ENCODE results near the gene DNLZ.
A peak's percentile ranks its signal among the peaks of the same experiment; 100 is the strongest.
"Not testable (repeated sequence)": the region's sequence is repeated elsewhere in the genome, so short reads cannot be mapped to it uniquely, and the experiment has no call there.

DNLZ gene

DNA sequence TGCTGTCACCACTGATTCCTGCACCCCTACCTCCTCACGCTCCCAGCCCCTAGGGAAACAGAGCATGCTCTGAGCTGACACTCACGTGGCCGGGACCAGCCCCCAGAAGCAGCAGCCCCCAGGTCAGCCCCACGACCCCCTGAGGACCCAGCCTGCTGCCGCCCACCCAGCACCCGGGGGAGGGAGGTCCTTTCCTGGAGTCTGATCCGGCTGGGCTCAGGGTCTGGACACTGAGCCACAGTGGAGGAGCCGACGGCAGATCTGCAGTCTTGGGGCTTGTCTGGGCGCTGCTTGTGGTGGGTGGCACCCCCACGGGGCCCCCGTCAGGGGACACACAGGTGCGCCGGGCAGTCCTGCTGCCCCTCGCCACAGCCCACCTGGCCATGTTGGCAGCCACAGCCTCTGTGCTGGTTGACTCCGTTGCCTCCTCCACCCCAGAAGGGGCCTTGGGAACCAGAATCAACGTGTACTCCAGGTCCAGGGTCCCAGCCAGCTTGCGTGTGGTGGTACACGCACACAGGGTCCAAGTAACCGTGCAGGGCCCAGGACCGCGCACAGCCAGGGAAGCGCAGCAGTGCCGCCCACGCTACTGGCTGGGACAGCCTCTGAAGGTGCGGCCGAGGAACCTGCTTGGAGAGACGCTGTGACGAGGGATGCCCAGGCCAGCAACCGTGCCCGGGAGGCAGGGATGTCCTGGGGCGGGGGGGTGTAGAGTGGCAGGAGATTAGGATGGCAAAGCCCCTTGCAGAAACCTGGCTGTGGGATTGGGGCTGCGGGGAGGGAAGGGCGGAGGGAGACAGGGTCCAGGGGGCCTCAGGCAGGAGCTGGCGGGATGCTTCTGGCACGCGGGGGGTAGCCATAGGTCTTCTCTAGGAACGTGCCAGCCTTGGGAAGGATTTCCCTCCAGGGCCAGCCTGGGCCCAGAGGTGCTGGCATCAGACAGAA is 3.5 kb downstream of the DNLZ start:
- no peak for DNase-seq (ENCODE audit: low spot score)

DNA sequence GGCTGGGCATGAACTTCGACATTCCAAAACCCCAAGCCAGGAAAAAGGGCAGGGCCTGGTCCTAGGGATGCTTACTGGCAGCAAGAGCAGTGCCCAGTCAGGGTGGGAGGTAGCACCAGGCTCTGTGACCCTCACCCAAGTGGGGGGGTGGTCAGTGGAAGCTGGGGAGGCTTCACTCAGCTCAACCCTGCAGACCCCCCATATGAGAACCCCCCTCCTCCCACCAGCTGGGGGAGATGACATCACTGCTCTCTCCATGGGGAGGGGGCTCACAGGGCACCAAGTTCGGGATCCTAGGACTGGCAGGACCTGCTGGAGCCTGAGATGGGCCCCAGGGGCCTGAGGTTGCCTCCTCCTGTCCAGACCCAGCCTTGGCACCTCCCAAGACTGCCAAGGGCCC is 4.7 kb downstream of the DNLZ start:
- no peak for DNase-seq (ENCODE audit: low spot score)

DNA sequence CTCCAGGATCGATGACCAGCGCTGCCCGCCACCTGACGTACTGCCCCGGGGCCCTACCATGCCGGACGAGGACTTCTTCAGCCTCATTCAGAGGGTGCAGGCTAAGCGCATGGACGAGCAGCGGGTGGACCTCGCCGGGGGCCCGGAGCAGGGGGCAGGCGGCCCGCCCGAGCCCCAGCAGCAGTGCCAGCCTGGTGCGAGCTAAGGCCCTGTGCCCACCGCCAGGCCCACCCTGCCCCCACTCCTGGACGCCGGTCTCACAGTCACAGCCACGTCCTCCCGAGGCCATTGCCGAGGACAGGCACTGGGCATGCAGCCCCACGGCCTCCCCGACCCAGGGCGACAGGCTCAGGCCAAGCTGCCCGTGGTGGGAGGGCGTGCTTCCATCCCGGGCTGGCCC is 5.5 kb downstream of the DNLZ start:
- no peak for DNase-seq (ENCODE audit: low spot score)

DNA sequence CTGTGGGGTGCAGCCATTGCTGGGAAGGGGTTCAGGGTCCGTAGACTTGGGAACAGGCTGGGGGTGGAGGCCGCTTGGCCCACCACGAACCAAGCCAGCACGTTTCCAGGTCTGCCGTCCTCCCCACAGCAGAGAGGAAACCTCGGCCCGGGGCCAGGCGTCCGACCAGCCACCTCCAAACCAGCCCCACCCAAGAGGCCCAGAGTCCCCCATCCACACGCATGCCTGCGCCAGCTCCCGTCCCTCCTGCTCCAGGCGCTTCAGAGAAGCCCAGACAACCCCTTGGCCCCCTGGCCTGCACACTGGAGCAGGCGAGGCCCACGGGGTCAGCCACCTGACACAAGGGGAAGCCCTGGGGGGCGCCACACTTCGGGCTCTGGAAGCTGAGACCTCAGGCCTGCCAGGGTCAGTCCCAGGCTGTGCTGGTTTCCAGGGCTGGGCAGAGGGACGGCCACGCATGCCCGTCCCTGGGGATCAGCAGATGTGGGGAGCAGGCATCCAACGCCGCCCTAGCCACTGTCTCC is 6.3 kb downstream of the DNLZ start:
- no peak for DNase-seq (ENCODE audit: low spot score)

DNA sequence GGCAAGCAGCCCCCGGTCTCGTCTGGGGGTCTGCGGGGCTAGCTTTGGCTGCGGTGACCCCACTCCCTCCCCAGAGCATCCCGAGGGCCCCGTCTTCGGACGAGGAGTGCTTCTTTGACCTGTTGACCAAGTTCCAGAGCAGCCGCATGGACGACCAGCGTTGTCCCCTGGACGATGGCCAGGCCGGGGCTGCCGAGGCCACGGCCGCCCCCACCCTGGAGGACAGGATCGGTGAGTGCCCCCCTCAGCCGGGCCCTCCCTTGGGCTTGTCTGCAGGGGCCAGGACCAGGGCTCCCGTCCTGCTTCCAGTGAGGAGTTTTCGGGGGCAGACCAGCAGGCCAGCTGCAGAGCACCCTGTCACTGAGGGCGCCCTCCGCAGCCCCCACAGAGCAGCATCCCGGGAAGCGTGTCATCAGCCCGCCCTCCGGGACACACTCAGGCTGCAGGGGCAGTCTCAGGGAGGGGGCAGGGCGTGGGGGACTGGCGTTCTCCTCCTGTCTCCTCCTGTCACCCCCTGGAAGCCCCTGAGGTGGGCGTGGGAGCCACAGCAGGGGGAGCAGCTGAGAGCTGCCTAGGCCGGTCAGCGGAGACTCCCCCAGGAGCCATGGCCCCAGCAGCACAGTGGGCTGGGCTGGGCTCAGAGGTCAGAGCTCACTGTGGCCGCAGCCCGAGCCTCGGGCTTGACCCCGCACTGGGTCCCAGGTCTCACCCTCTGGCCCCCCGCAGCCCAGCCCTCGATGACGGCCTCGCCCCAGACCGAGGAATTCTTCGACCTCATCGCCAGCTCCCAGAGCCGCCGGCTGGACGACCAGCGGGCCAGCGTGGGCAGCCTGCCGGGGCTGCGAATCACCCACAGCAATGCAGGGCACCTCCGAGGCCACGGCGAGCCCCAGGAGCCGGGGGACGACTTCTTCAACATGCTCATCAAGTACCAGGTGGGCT is 7.7 kb downstream of the DNLZ start:
- DNase-seq (ENCODE audit: low spot score): no peak

DNA sequence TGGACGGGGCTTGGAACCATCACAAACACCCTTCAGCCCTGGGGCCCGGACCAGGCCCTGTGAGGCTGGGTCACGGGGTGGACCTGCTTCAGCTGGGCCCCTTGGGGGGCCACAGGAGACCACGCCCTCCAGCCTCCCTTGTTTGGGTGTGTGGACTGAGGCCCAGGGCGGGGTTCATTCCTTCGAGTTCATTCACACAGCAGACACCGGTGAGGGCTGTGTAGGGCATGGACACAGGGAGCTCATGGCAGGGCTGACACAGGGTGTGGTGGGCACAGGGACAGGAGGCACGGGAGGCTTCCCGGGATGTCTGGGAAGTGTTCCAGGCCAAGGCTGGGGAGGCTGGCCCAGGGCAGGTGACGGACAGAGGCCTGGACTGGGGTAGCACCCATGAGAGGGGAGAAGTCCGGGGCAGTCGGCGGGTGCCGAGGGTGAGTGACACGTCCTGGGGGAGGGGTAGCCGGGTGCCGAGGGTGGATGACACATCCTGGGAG is 8.9 kb downstream of the DNLZ start:
- DNase-seq (ENCODE audit: low spot score): no peak

DNA sequence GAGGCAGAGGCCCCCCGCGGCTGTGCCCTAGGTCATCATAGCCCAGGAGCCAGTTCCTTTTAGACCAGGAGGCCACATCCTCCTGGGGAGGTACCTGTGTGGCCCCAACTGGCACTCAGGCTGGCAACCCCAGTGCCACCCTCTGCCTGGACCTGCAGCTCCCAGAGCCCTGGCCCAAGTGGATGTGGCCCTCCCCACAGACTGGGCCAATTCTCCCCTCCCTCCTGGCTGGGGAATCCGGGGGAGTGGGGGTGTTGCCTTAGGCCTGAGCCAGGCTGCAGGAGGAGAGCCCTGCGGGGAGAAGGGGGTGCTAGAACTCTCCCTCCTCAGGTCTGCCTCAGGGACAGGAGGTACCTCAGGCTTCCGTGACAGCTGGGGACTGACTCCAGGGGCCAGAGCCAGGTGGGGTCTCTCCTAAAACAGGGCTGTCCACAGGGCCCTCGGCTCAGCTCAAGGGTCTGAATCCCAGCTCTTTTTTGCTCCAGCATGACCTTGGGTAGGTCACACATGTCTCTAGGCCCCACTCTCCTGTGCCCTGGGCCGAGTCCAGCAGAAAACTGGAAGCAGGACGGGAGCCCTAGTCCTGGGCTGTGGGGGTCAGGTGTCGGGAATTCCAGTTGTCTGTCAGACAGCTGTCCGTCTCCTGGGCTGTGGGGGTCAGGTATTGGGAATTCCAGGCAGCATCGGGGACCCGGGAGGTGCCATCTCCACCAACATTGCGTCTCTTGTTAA is 9.6 kb downstream of the DNLZ start:
- no peak for DNase-seq (ENCODE audit: low spot score)

DNA sequence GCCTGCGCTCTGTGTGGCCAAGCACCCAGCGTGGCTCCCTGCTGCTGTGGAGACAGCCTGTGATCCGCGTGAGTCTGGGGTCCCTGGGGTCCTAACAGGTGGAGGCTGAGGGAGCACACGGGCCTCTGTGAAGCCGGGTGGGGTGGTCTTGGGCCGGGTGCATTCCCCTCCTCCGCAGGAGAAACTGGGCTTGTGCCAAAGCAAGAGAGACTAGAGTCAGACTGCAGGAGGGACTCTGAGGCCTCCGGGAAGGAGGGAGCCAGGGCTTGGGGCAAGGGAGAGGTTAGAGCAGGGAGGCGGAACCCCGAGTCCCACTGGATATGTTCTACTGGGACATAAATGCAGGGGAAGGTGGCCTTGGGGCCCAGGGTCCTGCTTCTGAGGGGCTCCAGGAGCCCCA is 10.5 kb downstream of the DNLZ start:
- DNase-seq (ENCODE audit: low spot score): no peak

DNA sequence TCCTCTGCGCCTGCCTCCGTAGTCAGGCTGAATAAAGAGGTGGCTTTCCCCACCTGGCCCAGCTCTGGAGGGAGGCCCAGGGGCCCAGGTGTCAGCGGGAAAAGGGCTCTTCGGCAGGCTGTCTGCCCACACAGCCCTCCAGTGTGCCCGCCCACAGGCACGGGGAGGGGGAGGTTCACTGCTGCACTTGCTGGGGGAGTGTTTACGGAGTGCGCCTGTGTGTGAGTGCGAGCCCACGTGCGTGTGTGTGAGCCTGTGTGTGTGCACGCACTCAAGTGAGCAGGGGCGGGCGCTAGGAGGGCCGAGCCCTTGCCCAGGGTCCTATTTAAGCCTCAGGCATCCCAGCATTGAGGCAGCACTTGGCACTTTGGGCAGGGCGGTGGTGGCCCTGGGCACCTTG is 10.9 kb downstream of the DNLZ start:
- DNase-seq (ENCODE audit: low spot score): no peak

DNA sequence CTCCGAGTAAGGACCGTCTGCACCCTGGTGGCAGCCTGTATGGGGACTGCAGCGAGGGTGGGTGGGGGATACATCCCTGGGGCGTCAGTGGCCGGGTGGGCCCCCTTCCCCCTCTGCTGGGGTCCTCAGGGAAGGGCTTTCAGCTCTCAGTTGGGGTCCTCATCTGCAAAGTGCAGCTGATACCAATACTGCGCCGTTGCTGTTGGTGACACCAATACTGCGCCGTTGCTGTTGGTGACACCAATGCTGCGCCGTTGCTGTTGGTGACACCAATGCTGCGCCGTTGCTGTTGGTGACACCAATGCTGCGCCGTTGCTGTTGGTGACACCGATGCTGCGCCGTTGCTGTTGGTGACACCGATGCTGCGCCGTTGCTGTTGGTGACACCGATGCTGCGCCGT is 11.7 kb downstream of the DNLZ start:
- not testable (repeated sequence) for DNase-seq (ENCODE audit: low spot score)

DNA sequence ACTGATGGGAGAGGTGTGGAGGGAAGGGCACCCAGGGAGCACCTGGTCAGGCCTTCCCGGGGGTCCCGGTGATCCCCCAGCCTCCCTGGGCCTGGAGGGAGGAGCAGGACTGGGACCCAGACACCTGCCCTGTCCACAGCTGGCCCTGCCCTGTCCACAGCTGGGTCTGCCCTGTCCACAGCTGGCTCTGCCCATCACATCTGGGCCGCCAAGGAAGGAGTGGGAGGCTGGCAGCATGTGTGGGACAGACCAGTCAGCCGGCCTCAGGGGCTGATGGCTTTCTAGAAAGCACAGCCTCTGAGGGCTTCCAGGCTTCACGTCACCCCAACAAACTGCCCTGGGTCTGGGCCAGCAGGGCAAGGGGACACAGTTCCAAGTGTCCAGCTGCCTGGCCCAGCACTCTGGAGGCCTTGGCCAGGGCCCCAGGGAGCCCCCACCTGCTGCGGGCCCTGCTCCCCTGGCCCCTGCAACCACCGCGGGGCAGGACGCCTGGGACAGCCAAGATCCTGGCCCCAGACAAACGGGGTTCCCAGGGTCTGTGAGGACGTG is 12.2 kb downstream of the DNLZ start:
- DNase-seq (ENCODE audit: low spot score): no peak

DNA sequence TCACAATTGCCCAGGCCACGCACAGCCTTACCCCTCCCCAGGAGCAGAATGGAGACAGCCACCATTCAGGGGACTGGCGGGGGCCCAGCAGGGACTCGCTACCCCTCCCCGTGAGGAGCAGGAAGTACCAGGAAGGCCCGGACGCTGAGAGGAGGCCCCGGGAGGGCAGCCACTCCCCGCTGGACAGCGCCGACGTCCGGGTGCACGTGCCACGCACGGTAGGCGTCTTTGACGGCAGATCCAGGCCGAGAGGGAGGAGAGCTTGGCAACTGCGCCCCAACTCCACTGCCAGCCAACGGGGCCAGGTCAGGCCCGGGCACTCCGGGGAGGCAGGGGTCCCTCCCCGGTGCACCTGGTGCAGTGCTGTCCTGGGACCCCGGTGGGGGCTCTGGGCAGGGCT is 14.0 kb downstream of the DNLZ start:
- no peak for DNase-seq (ENCODE audit: low spot score)

DNA sequence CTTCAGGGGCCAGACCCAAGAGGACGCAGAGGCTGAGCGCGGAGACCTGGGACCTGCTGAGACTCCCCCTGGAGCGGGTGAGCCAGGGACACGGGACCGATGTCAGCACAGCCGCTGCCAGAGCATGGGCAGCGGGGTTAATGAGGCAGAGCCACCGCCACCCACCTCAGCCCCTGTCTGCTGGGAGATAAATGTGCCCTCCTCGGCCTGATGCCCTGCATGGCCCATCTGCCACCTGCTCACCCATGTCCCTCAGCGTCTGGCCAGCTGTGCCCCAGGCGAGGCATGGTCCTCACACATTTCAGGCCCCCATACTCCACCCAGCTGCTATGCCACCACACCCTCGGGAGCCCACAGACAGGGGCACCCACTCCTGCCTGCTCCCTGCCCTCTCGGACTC is 14.9 kb downstream of the DNLZ start:
- no peak for DNase-seq (ENCODE audit: low spot score)

DNA sequence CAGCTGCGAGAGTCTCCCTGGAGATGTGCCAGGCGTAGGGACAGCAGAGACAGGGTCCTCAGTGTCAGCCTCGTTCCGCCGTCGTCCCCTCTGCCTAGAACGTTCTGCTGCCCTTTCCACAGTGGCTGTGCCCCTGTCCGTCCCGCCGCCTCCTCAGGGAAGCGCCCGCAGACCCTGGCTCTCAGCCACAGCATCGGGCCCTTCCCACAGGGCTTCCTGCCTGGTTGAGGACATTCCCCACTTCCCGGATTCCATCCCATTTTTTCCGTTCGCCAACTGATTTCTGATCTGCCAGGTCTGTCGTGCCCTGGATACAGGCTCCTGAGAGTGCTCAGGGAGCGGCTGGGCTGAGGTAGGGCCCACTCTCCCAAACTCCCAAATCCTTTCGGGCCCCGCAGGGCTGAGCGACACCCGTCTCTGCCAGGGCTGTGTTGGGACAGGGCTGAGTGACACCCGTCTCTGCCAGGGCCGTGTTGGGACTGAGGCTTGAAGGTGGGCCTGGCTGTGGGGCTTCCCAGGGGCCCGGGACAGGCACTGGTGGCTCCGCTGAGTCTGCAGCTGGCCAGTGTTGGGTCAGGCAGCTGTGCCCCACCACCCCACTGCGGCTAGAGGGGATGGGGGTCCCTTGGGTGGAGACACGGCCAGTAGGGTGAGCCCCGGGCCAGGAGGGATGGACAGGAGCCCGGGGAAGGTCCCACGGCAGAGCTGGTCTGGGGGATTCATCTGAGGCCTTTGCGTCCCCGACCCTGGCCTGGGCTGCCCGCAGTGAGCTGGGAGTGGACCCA is 15.9 kb downstream of the DNLZ start:
- DNase-seq (ENCODE audit: low spot score): no peak

DNA sequence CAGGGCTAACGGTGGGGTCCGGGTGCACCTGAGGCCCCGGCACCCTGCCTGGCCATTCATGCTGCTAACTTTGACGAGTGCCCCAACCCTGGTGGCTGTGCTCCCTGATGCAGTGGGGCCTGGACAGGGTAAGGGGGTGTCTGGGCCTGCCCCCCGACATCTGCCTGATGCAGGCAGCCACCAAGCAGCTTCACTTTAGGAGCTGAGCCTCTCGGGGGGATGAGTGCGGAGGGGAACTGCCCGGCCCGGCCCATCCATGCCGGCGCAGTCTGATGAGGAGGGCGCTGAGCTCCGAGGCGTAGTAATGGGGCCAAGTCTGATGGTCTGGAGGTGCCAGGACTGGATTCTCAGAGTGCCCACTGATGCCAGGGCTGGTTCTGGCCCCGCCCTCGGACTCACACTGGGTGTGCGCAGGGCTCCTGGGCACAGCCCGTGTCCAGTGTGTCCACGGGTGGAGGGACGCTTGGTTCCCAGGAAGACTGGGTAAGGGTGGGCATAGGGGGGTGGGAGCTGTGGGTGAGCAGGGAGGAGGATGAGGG is 16.5 kb downstream of the DNLZ start:
- DNase-seq (ENCODE audit: low spot score): no peak

DNA sequence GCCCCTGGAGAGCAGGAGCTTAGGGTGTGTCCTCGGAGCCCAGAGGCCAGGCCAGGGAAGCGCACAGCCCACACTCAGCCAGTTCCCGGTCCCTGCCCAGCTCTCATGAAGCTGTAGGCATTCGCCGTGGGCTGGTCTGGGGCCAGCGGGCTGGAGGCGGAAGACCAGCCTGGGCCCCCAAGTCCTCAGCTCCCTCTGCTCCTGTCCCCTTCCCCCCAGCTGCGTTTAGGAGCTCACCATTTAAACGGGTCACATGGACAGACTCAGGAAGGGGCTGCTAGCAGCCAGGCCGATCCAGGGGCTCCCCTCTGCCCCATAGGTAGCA is 17.4 kb downstream of the DNLZ start:
- DNase-seq (ENCODE audit: low spot score): no peak

DNA sequence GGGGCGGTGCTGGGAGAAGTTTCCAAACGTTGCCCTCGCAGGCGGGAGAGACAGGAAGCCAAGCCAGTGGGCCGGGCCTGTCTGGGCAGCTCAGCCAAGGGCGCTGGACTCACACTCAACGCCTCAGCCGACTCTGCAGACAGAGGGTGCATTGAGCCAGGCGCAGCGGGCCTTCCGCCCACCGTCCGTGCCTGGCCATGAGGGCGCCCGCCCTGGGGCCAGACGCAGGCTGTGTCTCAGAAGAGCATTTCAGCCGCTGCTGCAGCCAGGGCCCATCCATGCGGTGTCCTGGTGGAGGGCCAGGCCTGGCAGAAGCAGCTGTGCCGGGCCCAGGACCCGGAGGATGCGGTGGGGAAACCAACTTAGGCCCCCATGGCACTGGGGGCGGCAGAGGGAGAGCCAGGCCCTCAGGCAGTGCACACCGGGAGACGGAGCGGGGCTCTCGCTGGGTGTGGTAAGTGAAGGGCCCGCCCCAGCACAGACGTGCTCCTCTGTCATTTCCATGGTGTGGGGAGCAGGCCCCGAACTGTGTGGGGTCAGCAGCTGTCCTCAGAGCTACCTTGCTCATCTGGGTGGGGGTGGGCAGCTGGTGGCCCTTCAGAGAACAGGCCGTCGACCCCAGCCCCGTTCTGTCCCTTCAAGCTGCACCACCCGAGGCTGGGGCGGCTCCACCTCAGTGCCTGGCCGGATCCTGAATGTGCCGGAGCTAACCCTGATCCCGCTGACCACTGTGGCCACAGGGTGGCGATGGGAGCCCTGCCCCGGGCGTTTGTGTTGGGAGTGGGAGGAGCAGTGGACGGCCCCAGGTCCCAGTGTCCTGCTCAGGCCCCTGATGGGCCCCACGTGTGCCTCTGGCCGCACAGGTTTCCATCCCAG is 18.0 kb downstream of the DNLZ start:
- DNase-seq (ENCODE audit: low spot score): peak; percentile 90

DNA sequence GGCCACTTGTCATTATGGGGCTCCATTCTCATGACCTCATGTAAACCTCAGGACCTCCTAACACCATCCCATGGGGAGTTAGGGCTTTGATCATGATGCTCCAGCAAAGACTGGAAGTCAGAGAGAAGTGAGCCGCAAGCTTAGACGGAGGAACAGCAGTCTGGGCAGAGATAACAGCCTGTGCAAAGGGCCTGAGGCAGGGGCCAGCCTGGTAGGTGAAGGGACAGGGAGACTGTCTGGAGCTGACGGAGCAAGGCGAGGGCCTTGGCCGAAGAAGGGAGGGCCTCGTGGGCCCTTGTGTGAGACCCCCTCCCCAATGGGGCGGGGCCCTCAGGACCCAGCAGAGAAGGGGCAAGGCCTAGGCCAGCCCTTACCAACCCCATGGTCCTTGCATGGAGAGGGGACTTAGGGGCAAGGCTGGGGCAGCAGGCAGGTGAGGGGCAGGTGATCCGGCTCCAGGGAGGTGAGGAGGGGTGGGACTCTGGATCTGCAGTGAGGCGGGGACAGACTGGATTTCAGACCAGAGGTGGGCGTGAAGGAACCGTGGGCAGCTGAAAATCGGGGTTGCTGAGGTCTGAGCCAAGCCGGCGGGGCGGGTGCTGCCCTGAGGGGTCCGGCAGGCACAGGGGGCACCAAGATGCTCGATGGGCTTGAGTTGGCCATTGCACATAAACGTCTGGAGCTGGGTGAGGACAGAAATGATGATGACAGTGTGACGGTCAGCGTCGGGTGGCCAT is 18.8 kb downstream of the DNLZ start:
- DNase-seq (ENCODE audit: low spot score): no peak

DNA sequence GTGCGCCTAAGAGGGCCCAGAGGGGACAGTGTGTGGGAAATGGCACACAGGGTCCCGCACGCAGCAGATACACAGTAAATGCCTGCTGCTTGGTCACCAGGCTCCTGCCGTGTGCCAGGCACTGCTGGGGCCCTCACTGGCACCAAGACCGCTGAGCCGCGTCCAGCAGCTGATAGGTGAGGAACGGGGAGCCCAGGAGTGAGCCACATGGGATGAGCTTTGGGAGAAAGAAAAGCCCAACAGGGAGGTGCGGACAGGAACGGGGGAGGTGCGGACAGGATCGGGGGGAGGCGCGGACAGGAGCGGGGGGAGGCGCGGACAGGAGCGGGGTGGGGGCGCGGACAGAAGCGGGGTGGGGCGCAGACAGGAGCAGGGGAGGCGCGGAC is 19.7 kb downstream of the DNLZ start:
- DNase-seq (ENCODE audit: low spot score): no peak
